Measurements from ENCODE around the gene SLC48A1. TPM values are rescaled to one million over a fixed set of nuclear protein-coding genes. Genes with fewer than 3 reads are reported as not detected.

SLC48A1 gene
- polyA plus RNA-seq, 1 of the 3 experiments (the other 2 are of a cell fraction) = 7.3 TPM

DNA sequence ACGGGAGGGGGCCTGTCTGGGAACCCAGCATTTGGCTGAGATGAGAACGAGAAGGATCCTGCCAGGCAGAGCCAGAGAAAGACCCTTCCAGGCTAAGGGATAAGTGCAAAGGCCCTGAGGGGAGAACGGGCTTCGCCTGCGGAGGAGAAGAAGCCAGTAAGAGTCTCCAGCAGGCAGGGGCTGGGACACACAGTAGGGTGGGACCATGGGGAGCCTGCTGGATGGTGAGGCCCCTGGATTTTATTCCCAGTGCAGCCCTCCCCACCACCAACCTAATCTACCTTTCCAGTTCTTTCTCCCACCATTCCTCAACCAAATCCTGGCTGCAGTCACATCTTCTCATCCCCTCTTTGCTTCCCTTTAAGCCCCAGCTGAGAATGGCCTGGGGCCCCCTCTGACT, 27.0 kb upstream of the SLC48A1 start (continued):
- no peak for TF ChIP-seq TEAD4 (IDR thresholded peaks at IDR 0.05; ENCODE audit: borderline replicate concordance, insufficient read depth)

DNA sequence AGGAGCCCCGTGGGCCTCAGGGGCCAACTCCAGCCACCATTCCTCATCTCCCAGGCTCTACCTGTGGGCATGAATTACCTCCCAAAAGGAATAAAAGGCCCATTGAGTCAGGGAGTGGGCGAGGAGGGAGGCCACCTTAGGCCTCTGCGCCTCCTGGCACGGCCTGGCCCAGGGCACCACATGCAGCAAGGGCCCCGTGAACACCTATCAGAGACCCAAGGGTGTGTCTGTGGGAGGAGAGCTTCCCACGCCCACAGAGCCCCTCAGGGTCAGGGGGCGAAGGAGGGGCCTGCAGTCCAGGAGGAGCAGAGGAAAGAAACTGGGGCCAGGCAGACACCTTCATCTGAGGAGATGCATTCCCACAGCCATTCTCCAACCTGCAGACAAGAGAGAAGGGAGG, 26.5 kb upstream of the SLC48A1 start:
- no peaks in the 10 kb centered on the region for H4K20me1 ChIP-seq (ENCODE audit: insufficient read depth)
- peaks cover 5 to 18% of the 10 kb centered on the region in 2 experiments; a peak in 3 of 4 replicates for H3K4me1 ChIP-seq (ENCODE audit: control insufficient read depth in 1 of 2, insufficient read depth in 2 of 2, low read depth in 1 of 2, low read length in 1 of 2)
- H3K36me3 ChIP-seq (replicated peaks in 1 of 2; ENCODE audit: control insufficient read depth in 1 of 2, insufficient read depth in 2 of 2, low read length in 1 of 2) = no peaks in the 10 kb centered on the region
- 54% methylated on average over 7 of the region's 7 CpGs for WGBS (ENCODE audit: low lambda C conversion rate)
- TF ChIP-seq NFIC (IDR thresholded peaks at IDR 0.05; ENCODE audit: borderline replicate concordance) = no peak
- no peaks in the 10 kb centered on the region for H3K79me2 ChIP-seq (ENCODE audit: insufficient read depth)
- POLR2A ChIA-PET = no interaction called here
- DNase-seq = no peak
- H3K4me3 ChIP-seq (ENCODE audit: low read depth in 2 of 2, low read length in 1 of 2) = no peak overlapping the region
- H3F3A ChIP-seq (replicated peaks; ENCODE audit: insufficient read depth) = no peaks in the 10 kb centered on the region
- CTCF ChIA-PET = interaction anchor here (1.4 to 18.0 kb wide), 3 partner anchors 10 to 32 kb away, joined by 3 to 435 read pairs (median 313); partner anchors contain the start of genes RAPGEF3 and SLC48A1
- H3K27me3 ChIP-seq (ENCODE audit: insufficient read depth) = no peaks in the 10 kb centered on the region
- H3K4me2 ChIP-seq = no peak overlapping the region
- no peak overlapping the region for H3K9ac ChIP-seq
- H3K9me3 ChIP-seq = no peaks in the 10 kb centered on the region
- no peak overlapping the region for H2AFZ ChIP-seq (ENCODE audit: low read depth)
- H3K9me2 ChIP-seq = no peaks in the 10 kb centered on the region
- H3K27ac ChIP-seq (ENCODE audit: low read depth in 2 of 2, low read length in 1 of 2) = no peak overlapping the region

DNA sequence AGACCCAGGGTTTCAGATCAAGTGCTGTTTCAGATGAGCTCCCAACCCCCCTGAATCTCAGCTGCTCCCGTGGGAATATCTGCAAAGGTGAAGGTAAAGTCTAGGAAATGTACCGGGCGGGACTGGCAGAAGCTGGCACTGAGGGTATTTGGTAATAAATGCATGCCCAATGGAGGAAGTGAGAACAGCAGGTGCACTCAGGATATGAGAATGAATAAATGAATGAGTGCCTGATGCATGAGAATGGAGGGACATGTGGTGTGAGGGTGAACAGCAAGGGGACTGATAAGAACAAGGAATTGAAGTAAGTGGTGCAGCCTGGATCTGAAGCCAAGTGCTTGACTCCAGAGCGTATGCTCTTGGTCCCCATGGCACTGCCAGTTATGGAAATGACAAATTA, 25.9 kb upstream of the SLC48A1 start:
- H3K9me2 ChIP-seq = no peaks in the 10 kb centered on the region
- no peaks in the 10 kb centered on the region for H3K36me3 ChIP-seq (replicated peaks in 1 of 2; ENCODE audit: control insufficient read depth in 1 of 2, insufficient read depth in 2 of 2, low read length in 1 of 2)
- no peaks in the 10 kb centered on the region for H4K20me1 ChIP-seq (ENCODE audit: insufficient read depth)
- ChIA-PET CTCF (interaction anchor here (1.4 to 18.0 kb wide), 4 partner anchors 10 to 33 kb away, joined by 3 to 435 read pairs (median 158); partner anchors contain the start of genes RAPGEF3 and SLC48A1), POLR2A (no interaction called here)
- WGBS (ENCODE audit: low lambda C conversion rate) = 71% methylated on average over 4 of the region's 4 CpGs
- H3K9ac ChIP-seq = no peak overlapping the region
- no peak overlapping the region for H3K4me3 ChIP-seq (ENCODE audit: low read depth in 2 of 2, low read length in 1 of 2)
- no peak overlapping the region for H2AFZ ChIP-seq (ENCODE audit: low read depth)
- peaks cover 0 to 18% of the 10 kb centered on the region in 2 experiments; a peak in 1 of 4 replicates for H3K4me1 ChIP-seq (ENCODE audit: control insufficient read depth in 1 of 2, insufficient read depth in 2 of 2, low read depth in 1 of 2, low read length in 1 of 2)
- H3K79me2 ChIP-seq (ENCODE audit: insufficient read depth) = no peaks in the 10 kb centered on the region
- no peak overlapping the region for H3K4me2 ChIP-seq
- no peak for TF ChIP-seq RAD21 (IDR thresholded peaks at IDR 0.05; ENCODE audit: low read length)
- TF ChIP-seq CHD2 (IDR thresholded peaks at IDR 0.05; ENCODE audit: low read length, partially characterized antibody) = no peak
- no peak for TF ChIP-seq ELF1 (IDR thresholded peaks at IDR 0.05)
- TF ChIP-seq SIN3A (IDR thresholded peaks at IDR 0.05; ENCODE audit: borderline replicate concordance, low read depth, low read length) = no peak
- TF ChIP-seq, protein P1, sequence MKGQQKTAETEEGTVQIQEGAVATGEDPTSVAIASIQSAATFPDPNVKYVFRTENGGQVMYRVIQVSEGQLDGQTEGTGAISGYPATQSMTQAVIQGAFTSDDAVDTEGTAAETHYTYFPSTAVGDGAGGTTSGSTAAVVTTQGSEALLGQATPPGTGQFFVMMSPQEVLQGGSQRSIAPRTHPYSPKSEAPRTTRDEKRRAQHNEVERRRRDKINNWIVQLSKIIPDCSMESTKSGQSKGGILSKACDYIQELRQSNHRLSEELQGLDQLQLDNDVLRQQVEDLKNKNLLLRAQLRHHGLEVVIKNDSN (IDR thresholded peaks at IDR 0.05; ENCODE audit: borderline replicate concordance, low read depth) = no peak
- TF ChIP-seq, protein P2, sequence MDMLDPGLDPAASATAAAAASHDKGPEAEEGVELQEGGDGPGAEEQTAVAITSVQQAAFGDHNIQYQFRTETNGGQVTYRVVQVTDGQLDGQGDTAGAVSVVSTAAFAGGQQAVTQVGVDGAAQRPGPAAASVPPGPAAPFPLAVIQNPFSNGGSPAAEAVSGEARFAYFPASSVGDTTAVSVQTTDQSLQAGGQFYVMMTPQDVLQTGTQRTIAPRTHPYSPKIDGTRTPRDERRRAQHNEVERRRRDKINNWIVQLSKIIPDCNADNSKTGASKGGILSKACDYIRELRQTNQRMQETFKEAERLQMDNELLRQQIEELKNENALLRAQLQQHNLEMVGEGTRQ (IDR thresholded peaks at IDR 0.05; ENCODE audit: borderline replicate concordance, low read depth, low read length) = no peak
- TF ChIP-seq JUND (IDR thresholded peaks at IDR 0.05) = no peak
- TF ChIP-seq TEAD4 (IDR thresholded peaks at IDR 0.05; ENCODE audit: borderline replicate concordance, insufficient read depth) = no peak
- TF ChIP-seq, protein P3, sequence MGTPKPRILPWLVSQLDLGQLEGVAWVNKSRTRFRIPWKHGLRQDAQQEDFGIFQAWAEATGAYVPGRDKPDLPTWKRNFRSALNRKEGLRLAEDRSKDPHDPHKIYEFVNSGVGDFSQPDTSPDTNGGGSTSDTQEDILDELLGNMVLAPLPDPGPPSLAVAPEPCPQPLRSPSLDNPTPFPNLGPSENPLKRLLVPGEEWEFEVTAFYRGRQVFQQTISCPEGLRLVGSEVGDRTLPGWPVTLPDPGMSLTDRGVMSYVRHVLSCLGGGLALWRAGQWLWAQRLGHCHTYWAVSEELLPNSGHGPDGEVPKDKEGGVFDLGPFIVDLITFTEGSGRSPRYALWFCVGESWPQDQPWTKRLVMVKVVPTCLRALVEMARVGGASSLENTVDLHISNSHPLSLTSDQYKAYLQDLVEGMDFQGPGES (IDR thresholded peaks at IDR 0.05; ENCODE audit: low read depth, low read length) = no peak
- H3K27me3 ChIP-seq (ENCODE audit: insufficient read depth) = no peaks in the 10 kb centered on the region
- no peaks in the 10 kb centered on the region for H3F3A ChIP-seq (replicated peaks; ENCODE audit: insufficient read depth)
- no peak overlapping the region for H3K27ac ChIP-seq (ENCODE audit: low read depth in 2 of 2, low read length in 1 of 2)
- DNase-seq = no peak
- no peaks in the 10 kb centered on the region for H3K9me3 ChIP-seq

Measured in SK-N-SH (cell line).